Stimulated activated CD4-positive, alpha-beta T cell treated with anti-CD3 and anti-CD28 coated beads, Interleukin-2, amount 100 ng/mL, for 24 hours (primary cell): ENCODE data around the gene TLCD3B.
"Not testable (repeated sequence)": the region's sequence is repeated elsewhere in the genome, so short reads cannot be mapped to it uniquely, and the experiment has no call there.

ENCODE experiments used
- DNase-seq, 2 donors: peaks; one replicate each; pipeline ENCODE4 v3.0.0-alpha.2; 2020

TLCD3B gene

DNA sequence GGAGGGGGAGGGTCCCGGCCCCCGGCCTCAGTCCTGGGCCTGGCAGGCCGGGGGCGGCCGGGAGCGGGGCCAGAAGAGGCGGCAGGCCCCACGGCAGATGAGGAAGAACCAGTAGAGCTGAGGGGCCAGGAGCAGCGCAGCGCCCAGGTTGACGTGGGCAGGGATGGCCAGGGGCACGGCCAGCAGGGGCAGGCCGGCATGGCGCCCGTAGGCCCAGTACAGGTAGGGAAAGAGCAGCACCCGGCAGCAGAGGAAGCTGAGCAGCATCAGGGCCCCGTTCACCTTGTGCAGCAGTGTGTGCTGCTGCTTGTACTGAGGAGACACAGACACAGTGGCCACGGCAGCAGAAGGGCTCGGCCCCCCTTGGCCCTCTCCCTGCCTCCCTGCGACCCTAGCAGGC lies 5.9 kb downstream of the TLCD3B start:
- no peak for DNase-seq

GRCh38 chr16:30024451-30024850 lies 6.6 kb downstream of the TLCD3B start:
- no peak for DNase-seq

GRCh38 chr16:30023586-30023985 lies 7.5 kb downstream of the TLCD3B start:
- no peak for DNase-seq

- no peak for DNase-seq
Observed at GRCh38 chr16:30022887-30023286, 8.2 kb downstream of the TLCD3B start, which contains the start of gene C16orf92. TSS of gene C16orf92 (plus strand) at chr16:30023198. CDS start at chr16:30023341, 143 bp downstream.

- no peak for DNase-seq
Observed at GRCh38 chr16:30018731-30019158, 12.3 kb downstream of the TLCD3B start.

DNA sequence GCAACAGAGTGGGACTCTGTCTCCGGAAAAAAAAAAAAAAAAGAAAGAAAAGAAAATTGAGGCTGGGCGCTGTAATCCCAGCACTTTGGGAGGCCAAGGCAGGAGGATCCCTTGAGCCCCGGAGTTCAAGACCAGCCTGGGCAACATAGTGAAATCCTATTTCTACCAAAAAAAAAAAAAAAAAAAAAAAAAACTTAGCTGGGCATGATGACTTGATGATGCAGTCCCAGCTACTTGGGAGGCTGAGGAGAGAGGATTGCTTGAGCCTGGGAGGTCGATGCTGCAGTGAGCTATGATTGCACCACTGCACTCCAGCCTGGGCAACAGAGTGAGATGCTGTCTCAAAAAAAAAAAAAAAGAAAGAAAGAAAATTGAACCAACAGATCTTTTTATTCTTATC lies 13.1 kb downstream of the TLCD3B start:
- not testable (repeated sequence) for DNase-seq

DNA sequence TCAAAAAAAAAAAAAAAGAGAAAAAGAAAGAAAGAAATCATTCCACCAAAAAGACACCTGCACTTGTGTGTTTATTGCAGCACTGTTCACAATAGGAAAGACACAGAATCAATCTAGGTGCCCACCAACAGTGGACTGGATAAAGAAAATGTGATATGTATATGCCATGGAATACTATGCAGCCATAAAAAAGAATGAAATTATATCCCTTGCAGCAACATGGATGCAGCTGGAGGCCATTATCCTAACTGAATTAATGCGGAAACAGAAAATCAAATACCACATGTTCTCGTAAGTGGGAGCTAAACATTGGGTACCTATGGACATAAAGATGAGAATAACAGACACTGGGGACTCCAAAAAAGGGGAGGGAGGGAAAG lies 13.8 kb downstream of the TLCD3B start:
- DNase-seq, result no peak

DNA sequence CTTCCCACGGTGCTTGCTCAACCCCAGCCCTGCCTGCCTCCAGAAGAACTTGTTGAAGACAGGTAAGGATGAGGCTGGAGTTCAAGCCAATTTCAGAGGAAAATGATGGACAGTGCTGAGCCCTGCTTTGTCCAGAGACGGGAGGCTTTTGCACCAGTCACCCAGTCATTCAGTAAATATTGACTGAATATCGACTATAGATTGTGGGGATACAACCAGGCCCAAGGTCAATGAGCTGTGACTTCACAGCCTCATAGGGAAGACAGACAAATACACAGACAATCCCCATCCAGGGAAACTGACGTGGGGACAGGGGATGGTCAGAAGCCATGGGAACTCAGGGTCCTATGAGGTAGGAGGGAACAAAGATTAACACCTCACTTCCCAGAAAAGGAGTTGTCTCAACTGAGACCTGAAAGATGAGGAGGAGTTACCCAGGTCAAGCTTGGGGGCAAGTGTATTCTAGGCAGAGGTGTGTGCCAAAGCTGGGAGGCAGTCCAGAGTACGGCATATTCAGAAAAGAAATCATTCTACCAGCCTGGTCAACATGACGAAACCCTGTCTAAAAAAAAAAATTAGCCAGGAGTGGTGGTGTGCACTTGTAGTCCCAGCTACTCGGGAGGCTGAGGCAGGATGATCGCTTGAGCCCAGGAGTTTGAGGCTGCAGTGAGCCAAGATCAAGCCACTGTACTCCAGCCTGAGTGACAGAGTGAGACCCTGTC lies 14.4 kb downstream of the TLCD3B start:
- no peak for DNase-seq

- not testable (repeated sequence) for DNase-seq
Observed at GRCh38 chr16:30015450-30015849, 15.6 kb downstream of the TLCD3B start.

DNA sequence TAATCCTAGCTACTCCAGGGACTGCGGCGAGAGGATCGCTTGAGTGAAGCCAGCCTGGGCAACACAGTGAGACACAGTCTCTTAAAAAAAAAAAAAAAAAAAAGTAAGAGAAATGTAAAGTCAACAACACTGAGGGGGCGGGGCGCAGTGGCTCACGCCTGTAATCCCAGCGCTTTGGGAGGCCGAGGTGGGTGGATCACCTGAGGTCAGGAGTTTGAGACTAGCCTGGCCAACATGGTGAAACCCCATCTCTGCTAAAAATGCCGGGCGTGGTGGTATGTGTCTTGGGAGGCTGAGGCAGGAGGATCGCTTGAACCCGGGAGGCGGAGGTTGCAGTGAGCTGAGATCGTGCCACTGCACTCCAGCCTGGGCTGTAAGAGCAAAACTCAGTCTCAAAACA lies 18.5 kb downstream of the TLCD3B start:
- not testable (repeated sequence) for DNase-seq

DNA sequence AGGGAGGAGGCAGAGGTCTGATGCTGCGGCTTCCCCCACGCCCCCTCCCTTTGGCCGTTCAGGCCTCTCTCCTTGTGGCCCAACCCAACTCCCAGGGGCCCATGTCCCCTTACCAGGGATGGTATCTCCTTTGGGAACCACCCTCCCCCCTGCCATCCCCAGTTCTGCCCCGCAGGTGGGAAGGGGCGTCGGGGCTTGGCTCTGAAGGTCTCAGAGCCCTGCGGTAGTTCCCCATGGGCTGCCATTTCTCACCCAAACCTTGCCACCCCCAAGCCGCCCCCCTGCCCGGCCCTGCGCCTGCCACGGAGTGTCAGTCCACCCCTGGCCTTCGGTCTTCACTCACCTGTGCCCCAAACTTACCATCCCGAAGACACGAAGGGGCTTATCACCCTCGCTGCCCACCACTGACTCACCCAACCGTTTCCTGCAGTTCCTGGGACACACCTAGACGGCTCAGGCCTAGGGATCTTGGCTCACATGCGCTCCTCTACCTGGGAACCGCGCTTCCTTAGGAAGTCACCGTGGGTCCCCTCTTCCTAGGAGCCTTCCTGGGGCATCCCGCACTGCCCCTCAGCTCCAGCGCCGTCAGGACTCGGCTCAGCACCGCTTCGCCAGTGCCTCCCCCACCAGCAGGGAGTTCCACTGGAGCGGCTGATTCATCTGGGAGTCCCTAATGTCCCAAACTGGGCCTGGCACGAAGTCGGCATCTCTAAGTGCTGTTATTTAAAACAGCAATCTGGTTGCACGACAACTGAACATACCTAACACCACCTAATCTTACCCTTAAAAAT lies 19.2 kb downstream of the TLCD3B start:
- no peak for DNase-seq

DNA sequence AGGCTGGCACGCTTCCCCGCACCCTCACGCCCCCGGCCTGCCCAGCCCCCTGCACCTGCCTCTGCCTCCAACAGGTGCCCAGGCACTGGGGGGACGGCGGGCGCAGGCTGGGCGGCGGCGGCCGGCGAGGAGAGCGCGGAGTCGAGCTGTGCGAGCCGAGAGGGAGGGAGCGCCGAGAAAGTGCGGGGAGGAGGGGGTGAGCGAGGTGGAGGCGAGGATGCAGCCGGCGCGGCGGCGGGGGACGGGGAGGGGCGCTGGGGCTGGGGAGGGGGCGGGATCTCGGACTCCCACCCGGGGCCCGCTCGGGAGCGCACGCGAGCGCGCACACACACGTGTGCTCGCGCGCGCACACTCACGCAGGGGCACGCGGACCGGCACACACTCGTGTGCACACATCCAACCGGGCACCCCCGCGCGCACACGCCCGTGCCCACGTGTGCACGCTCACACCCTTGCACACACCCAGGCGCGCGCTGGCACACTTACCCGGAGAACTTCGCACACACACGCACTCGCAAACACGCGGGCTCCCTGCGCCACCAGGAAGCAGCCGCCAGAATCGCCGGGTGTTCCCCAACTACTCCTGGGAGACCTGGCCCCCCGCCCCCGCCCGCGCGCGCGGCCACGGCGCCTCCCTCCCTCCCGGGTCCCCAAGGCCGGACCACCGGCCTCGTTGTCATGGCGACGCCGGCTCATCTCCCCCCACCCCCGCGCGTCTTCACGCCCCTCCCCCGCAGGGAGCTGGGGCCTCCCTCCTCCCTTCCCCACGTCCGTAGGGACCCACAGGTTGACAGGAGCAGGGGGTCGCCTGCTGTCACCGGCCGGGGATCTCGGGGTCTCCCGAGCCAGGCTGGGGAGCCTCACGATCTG lies 20.0 kb downstream of the TLCD3B start, which contains the start of gene DOC2A:
TSS of gene DOC2A (minus strand) at position 184 of the 870 bp plus-strand sequence. CDS start 805 bp downstream, outside the sequence.
- peak; percentile 42 to 51 for DNase-seq

DNA sequence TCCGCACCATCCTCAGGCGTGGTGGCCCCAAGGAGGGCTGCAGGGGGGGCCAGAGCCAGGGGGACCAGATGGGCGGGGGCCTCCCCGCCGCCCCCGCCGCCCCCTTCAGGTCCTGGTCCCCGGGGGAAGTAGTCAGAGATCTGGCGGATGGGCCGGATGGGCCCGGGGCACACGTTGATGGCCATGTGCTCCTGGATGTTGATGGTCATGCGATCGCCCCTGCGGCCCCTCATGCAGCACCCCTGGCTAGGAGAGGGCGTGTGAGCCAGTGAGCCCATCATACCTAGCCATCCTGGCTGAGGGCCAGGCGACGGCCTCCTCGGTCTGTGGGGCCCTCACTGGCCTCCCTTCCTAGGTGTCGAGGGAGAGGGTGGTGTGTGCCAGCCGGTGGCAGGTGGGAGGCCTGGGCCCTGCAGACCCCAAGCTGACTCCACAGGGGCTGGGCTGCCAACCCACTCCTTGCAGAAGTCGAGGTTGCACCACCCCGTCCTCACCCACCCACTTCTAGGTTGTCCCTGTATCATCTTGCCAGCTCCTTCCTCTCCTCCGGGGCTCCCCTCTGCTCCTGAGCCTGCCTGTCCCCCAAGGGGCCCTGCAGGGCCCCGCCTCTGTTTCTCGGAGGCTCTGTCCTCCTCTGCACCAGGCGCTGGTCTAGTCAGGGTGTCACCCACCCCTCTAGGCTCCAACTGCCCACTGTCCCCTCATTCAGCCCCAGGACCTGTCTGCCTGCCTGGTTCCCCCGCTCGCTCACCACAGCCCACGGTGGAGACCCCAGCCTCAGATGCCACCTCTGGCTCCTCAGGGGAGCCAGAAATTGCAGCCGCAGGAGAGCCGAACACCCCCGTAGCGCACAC lies 20.9 kb downstream of the TLCD3B start:
- no peak for DNase-seq

- DNase-seq, result no peak
Observed at GRCh38 chr16:30009085-30009862, 21.8 kb downstream of the TLCD3B start.

DNA sequence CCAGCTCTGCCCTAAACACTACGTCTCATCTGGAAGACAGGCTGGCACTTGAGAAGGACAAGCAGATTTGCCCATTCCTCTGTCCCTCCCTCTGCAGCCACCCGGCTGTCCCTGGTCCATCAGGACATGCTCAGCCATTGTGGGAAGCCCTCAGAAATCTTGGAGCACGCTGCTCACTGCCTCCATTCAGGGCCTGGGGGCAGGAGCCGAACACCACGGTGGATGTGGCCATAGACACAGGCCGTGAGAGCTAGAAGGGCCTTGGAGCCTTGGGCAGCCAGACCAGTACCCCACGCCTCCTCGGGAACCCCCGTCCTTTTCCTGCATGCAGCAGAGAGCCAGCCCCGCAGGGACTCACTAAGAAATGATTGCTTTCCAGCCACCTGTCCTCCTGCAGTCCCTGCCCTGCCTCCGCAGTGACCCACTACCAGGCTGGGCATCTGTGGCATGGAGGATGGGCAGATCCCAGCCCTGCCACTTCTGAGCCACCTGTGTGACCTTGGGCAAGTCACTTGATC lies 23.6 kb downstream of the TLCD3B start:
- no peak for DNase-seq

DNA sequence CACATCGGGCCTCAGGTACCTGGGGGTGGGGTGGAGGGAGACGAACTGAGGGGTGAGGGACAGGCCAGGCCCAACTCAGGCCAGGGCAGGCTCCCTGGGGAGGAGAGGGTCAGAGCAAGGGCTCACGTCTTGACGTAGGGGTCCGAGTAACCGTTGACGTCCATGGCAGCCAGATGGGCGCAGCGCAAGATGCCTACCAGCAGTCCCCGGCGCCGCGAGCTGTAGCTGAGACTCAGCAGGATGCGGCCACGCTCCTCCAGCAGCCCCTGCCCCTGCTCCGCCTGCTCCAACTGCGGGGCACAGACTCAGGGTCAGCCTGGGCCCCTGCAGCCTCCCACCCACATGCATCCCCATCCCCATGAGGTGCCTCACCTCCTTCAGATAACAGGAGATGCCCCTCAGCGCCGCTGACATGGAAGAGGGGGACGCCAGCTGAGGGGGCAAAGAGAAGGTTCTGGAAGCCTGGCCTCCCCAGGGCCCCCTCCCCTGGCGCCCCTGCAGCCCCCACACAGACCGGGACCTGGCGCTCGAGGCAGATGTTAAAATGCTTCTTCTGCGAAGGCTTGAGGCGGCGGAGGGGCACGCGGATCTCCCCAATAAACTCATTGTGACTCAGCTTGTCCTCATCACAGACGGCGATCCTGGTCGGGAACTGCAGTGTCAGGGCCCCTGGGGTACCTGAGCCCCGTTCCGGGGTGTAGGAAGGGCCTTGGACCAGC lies 24.3 kb downstream of the TLCD3B start:
- DNase-seq, result no peak

DNA sequence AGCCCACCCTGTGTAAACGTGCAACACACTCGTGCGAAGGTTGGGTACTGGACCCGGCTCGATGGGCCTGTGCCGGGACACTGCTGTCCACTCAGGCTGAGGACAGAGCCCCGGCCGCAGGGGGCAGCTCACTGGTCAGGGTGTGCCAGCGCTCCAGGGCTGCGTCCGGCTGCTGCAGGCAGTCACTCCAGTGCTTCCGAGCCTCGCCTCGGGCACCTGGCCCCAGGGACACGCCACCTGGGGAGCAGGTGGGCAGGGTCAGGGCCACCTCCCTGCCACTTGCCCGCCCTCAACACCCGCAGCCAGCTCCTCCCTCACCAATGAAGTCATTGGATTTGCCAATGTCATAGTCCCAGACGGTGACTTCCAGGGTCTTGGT lies 25.0 kb downstream of the TLCD3B start:
- no peak for DNase-seq

- peak; percentile 40 to 47 for DNase-seq
Observed at GRCh38 chr16:30005341-30006094, 25.6 kb downstream of the TLCD3B start.

DNA sequence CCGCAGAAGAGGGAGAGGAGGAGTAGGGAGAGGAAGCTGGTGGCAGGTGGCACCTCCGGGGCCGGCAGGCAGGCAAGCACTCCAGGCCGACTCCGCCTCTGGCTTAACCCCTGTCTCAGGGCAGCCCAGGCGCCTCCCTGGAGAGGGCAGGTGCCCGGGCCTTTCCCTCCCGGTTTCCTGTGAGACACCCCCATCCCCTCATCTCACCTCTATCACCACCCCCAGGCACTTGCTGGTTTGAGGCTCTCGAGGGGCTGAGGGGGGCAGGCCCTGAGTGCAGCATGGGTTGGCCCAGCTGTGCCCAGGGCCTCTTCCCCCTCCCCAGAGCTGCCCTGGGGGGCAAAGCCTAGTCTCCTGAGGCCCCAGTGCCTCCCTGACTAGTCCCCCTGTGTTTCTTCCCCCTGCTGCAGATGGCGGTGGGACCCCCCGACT lies 26.2 kb downstream of the TLCD3B start:
- no peak for DNase-seq

GRCh38 chr16:30004424-30004776 lies 26.7 kb downstream of the TLCD3B start:
- DNase-seq, result no peak
